IMR-90 (cell line): ENCODE results near the gene CDK13. TPM values are rescaled to one million over a fixed set of nuclear protein-coding genes. Genes with fewer than 3 reads are reported as not detected.

Experiments
- ATAC-seq: fragments of 200-7000 bp; cut with Tn5 transposase; 2 replicates; pipeline ENCODE4 v1.9.1; 2020; ENCODE audit warnings: low read depth, mild to moderate bottlenecking, moderate library complexity
- BruUV-seq: library from RNA; stranded (reverse); fragments of 400-500 nt; replicated peaks from 2 replicates; lab custom pipeline; 2021; lab: Mats Ljungman, UMichigan
- CTCF ChIA-PET: fragments of 300-600 bp; formaldehyde crosslinking; extraction: SDS; loops from one replicate; lab custom pipeline; 2021; ENCODE audit warnings: antibody characterized with exemption; lab: Yijun Ruan, JAX
- POLR2A ChIA-PET: fragments of 300-600 bp; sonication (Branson Sonifier 250); formaldehyde crosslinking; loops from one replicate; lab custom pipeline; 2022; ENCODE audit warnings: antibody characterized with exemption; ENCODE audit not compliant: unreplicated experiment; lab: Charles Lee
- DNase-seq: peaks from one replicate; pipeline ENCODE4 v3.0.0; 2013
- H2AFZ ChIP-seq: replicated peaks from 2 replicates; pipeline ENCODE3; 2013; ENCODE audit warnings: low read length, mild to moderate bottlenecking; ENCODE audit not compliant: poor library complexity
- H2AK5ac ChIP-seq: 2 replicates; pipeline ENCODE4 v1.6.1; 2013; ENCODE audit warnings: low read depth, low read length, inconsistent platforms
- H2AK9ac ChIP-seq: replicated peaks from 2 replicates; pipeline ENCODE3; 2013; ENCODE audit warnings: mild to moderate bottlenecking, low read depth, low read length, moderate library complexity; ENCODE audit not compliant: poor library complexity
- H2BK120ac ChIP-seq: 2 replicates; pipeline ENCODE4 v1.6.1; 2013; ENCODE audit warnings: low read depth, low read length, inconsistent platforms
- H2BK15ac ChIP-seq: 3 replicates; pipeline ENCODE4 v1.6.1; 2013; ENCODE audit warnings: low read depth, low read length, inconsistent platforms
- H2BK20ac ChIP-seq: 2 replicates; pipeline ENCODE4 v1.6.1; 2013; ENCODE audit warnings: low read depth, mild to moderate bottlenecking, inconsistent platforms, low read length, moderate library complexity
- H2BK5ac ChIP-seq: 2 replicates; pipeline ENCODE4 v1.6.1; 2013; ENCODE audit warnings: mild to moderate bottlenecking, low read depth, low read length, inconsistent platforms; ENCODE audit not compliant: poor library complexity, severe bottlenecking
- H3K14ac ChIP-seq: replicated peaks from 2 replicates; pipeline ENCODE4 v1.6.1; 2013; ENCODE audit warnings: low read depth, low read length, inconsistent platforms
- H3K18ac ChIP-seq: 2 replicates; pipeline ENCODE4 v1.6.1; 2013; ENCODE audit warnings: low read depth, low read length, control low read depth
- H3K23ac ChIP-seq: 2 replicates; pipeline ENCODE4 v1.6.1; 2013; ENCODE audit warnings: low read depth, low read length, inconsistent platforms
- H3K27ac ChIP-seq: 2 replicates; pipeline ENCODE4 v1.5.1; 2013; ENCODE audit warnings: mild to moderate bottlenecking, control low read depth, low read length; ENCODE audit not compliant: insufficient read depth
- H3K27me3 ChIP-seq: 2 replicates; pipeline ENCODE4 v1.6.1; 2013; ENCODE audit warnings: low read length; ENCODE audit not compliant: control insufficient read depth, insufficient read depth
- H3K36me3 ChIP-seq: 2 replicates; pipeline ENCODE4 v1.6.1; 2013; ENCODE audit warnings: low read length, mixed read lengths; ENCODE audit not compliant: control insufficient read depth, insufficient read depth
- H3K4ac ChIP-seq: 2 replicates; pipeline ENCODE4 v1.6.1; 2013; ENCODE audit warnings: low read depth, low read length, inconsistent platforms
- H3K4me1 ChIP-seq: 2 replicates; pipeline ENCODE4 v1.6.1; 2013; ENCODE audit warnings: low read length, mixed read lengths; ENCODE audit not compliant: control insufficient read depth, insufficient read depth
- H3K4me2 ChIP-seq: 2 replicates; pipeline ENCODE4 v1.6.1; 2013; ENCODE audit warnings: low read depth, mild to moderate bottlenecking, control low read depth, low read length, moderate library complexity
- H3K4me3 ChIP-seq: 2 replicates; pipeline ENCODE4 v1.5.1; 2013; ENCODE audit warnings: low read depth, mild to moderate bottlenecking, control low read depth, low read length, moderate library complexity; ENCODE audit not compliant: insufficient read depth
- H3K56ac ChIP-seq: 2 replicates; pipeline ENCODE4 v1.6.1; 2013; ENCODE audit warnings: low read length, inconsistent platforms; ENCODE audit not compliant: insufficient read depth; ENCODE audit errors: extremely low read depth
- H3K79me1 ChIP-seq, 2 experiments: 2 replicates each; pipeline ENCODE4 v1.6.1; 2013; ENCODE audit warnings: low read length in 2 of 2, inconsistent platforms in 1 of 2, low read depth in 1 of 2
- H3K9ac ChIP-seq: 2 replicates; pipeline ENCODE4 v1.6.1; 2013; ENCODE audit warnings: low read depth, low read length, control low read depth
- H3K9me1 ChIP-seq: 2 replicates; pipeline ENCODE4 v1.6.1; 2013; ENCODE audit warnings: low read length, inconsistent platforms; ENCODE audit not compliant: insufficient read depth
- H3K9me3 ChIP-seq: 2 replicates; pipeline ENCODE4 v1.6.1; 2013; ENCODE audit warnings: low read length; ENCODE audit not compliant: control insufficient read depth, insufficient read depth
- H4K20me1 ChIP-seq: 2 replicates; pipeline ENCODE4 v1.6.1; 2013; ENCODE audit warnings: low read length, inconsistent platforms; ENCODE audit not compliant: insufficient read depth
- H4K5ac ChIP-seq: 2 replicates; pipeline ENCODE4 v1.6.1; 2013; ENCODE audit warnings: mild to moderate bottlenecking, low read depth, low read length, control low read depth
- H4K8ac ChIP-seq, 2 experiments: 2 replicates each; pipeline ENCODE4 v1.6.1; 2013; ENCODE audit warnings: low read depth in 2 of 2, low read length in 2 of 2, control low read depth in 1 of 2, inconsistent platforms in 1 of 2
- H4K91ac ChIP-seq: 2 replicates; pipeline ENCODE4 v1.6.1; 2013; ENCODE audit warnings: low read depth, low read length, inconsistent platforms; ENCODE audit not compliant: insufficient read depth
- CEBPB ChIP-seq: IDR thresholded peaks from 2 replicates; pipeline ENCODE4 v1.6.1; 2012; ENCODE audit warnings: low read depth, low read length, improper control_type of control experiment
- POLR2A ChIP-seq: IDR thresholded peaks from 2 replicates; pipeline ENCODE4 v1.6.1; 2012; ENCODE audit warnings: mild to moderate bottlenecking, low read depth, low read length
- WGBS, 2 experiments: methylation state at CpG; one replicate each; pipeline versions ENCODE4 v1.1.5 to v1.1.7; 2013; ENCODE audit warnings: missing lambda C conversion rate in 2 of 2; ENCODE audit not compliant: insufficient read length in 1 of 2; ENCODE audit errors: extremely low coverage in 2 of 2; 5-methylcytosine and 5-hydroxymethylcytosine counted together
- dilution Hi-C: fragments of 300-500 bp; cut with HindIII; formaldehyde crosslinking; loops from one replicate; pipeline ENCODE4 v1.14.3; 2018; ENCODE audit warnings: low sequenced_read_pairs; ENCODE audit not compliant: unreplicated experiment
- in situ Hi-C: fragments of 300-500 bp; cut with MboI; formaldehyde crosslinking; loops from 3 replicates; pipeline ENCODE4 v1.14.3; 2019; ENCODE audit warnings: low sequenced_read_pairs, inconsistent platforms, mixed read lengths
- intact Hi-C: fragments of 100-400 bp; cut with micrococcal nuclease; formaldehyde crosslinking; loops from 2 replicates; pipeline ENCODE4 v1.10.0; 2022
- polyA plus RNA-seq, 3 experiments: library from polyadenylated mRNA; depleted of rRNA; stranded (reverse); fragments of >200 nt; gene quantifications; 2 replicates each; pipeline ENCODE4 v1.2.3, GENCODE V29; 2012; ENCODE audit warnings: low replicate concordance in 1 of 3
- total RNA-seq: library from RNA; depleted of rRNA; stranded (reverse); fragments of >200 nt; gene quantifications from 2 replicates; pipeline ENCODE4 v1.2.3, GENCODE V29; 2012

The CDK13 gene
- total and polyA plus RNA-seq, 2 of the 4 experiments (the other 2 are of a cell fraction), result 20.1 to 50.4 TPM

GRCh38 chr7:39952374-39952773 lies 2.3 kb downstream of the CDK13 start:
- CTCF ChIA-PET, result interaction anchor here (0.7 to 2.4 kb wide), 2 partner anchors 99 to 100 kb away, joined by 3 to 8 read pairs; no protein-coding TSS in a partner anchor
- no peak overlapping the region for H2AK9ac ChIP-seq
- H3K27ac ChIP-seq, result no peak overlapping the region
- no peak overlapping the region for H2BK15ac ChIP-seq
- H3K36me3 ChIP-seq, result peaks cover 3% of the 10 kb centered on the region; the same call in 1 of the 2 replicates
- H3K23ac ChIP-seq, result peak overlapping the region; percentile 92; the same call in 1 of the 2 replicates
- dilution Hi-C loops, result no loop called here
- TF ChIP-seq CEBPB (peak; percentile 65), POLR2A (no peak)
- WGBS, 2 experiments, result no CpG with 5 or more reads among the region's 2 CpGs
- no peaks in the 10 kb centered on the region for H3K27me3 ChIP-seq
- H4K8ac ChIP-seq, result no peak overlapping the region
- peak overlapping the region; percentile 97 for H2BK5ac ChIP-seq
- in situ Hi-C loops, result loop anchor here (5.0 kb wide), 1 partner anchor 50 kb away; no protein-coding TSS in a partner anchor
- H3K4ac ChIP-seq, result no peak overlapping the region
- peaks cover 2 to 40% of the 10 kb centered on the region in 2 experiments; a peak in 2 of 4 replicates for H3K79me1 ChIP-seq
- H3K9me1 ChIP-seq, result peaks cover 6% of the 10 kb centered on the region; the same call in 1 of the 2 replicates
- no peak overlapping the region for H2BK120ac ChIP-seq
- no peak overlapping the region for H4K5ac ChIP-seq
- no peak overlapping the region for H3K18ac ChIP-seq
- peak; percentile 54 for DNase-seq
- H2BK20ac ChIP-seq, result no peak overlapping the region
- H3K4me1 ChIP-seq, result peaks cover 9% of the 10 kb centered on the region
- POLR2A ChIA-PET, result no interaction called here
- intact Hi-C loops, result loop anchor here (1.0 to 5.0 kb wide), 2 partner anchors 40 to 182 kb away; partner anchors contain the start of gene MPLKIP
- H2AFZ ChIP-seq, result no peak overlapping the region
- peak overlapping the region; percentile 90 for H3K4me3 ChIP-seq
- no peak overlapping the region for H2AK5ac ChIP-seq
- ATAC-seq, result no peak
- peak overlapping the region; percentile 99; the same call in 1 of the 2 replicates for H3K9ac ChIP-seq
- no peak overlapping the region for H3K14ac ChIP-seq
- H3K9me3 ChIP-seq, result no peaks in the 10 kb centered on the region
- BruUV-seq, result no TSS peak
- peaks cover 57% of the 10 kb centered on the region for H4K20me1 ChIP-seq
- no peak overlapping the region for H4K91ac ChIP-seq
- peak overlapping the region; percentile 99 for H3K4me2 ChIP-seq
- peak overlapping the region; percentile 67; the same call in 1 of the 2 replicates for H3K56ac ChIP-seq
